DMS153 (cell line): Measurements from ENCODE around the gene PCDH9.

ENCODE experiments used
- DNase-seq: peaks from one replicate; lab custom pipeline; 2025; lab: John Stamatoyannopoulos, UW

Gene PCDH9

GRCh38 chr13:66528944-66529576 is 701.1 kb downstream of the PCDH9 start:
- no peak for DNase-seq

GRCh38 chr13:66528180-66528579 is 702.0 kb downstream of the PCDH9 start:
- DNase-seq, result no peak

GRCh38 chr13:66520511-66521355 is 709.4 kb downstream of the PCDH9 start:
- DNase-seq, result no peak

GRCh38 chr13:66519259-66519658 is 710.9 kb downstream of the PCDH9 start:
- no peak for DNase-seq

GRCh38 chr13:66518068-66518467 is 712.1 kb downstream of the PCDH9 start:
- no peak for DNase-seq

GRCh38 chr13:66513728-66514127 is 716.4 kb downstream of the PCDH9 start:
- DNase-seq, result no peak

GRCh38 chr13:66509175-66509574 is 721.0 kb downstream of the PCDH9 start:
- DNase-seq, result no peak

GRCh38 chr13:66508153-66508909 is 721.8 kb downstream of the PCDH9 start:
- no peak for DNase-seq

- DNase-seq, result no peak
Observed at GRCh38 chr13:66506979-66507378, 723.2 kb downstream of the PCDH9 start.

- DNase-seq, result no peak
Observed at GRCh38 chr13:66506051-66506777, 723.9 kb downstream of the PCDH9 start.

GRCh38 chr13:66503890-66504289 is 726.2 kb downstream of the PCDH9 start:
- no peak for DNase-seq

- no peak for DNase-seq
Observed at GRCh38 chr13:66501181-66501580, 729.0 kb downstream of the PCDH9 start.

- DNase-seq, result peak; percentile 48
Observed at GRCh38 chr13:66492479-66492878, 737.7 kb downstream of the PCDH9 start.

GRCh38 chr13:66491251-66491650 is 738.9 kb downstream of the PCDH9 start:
- DNase-seq, result no peak

GRCh38 chr13:66489586-66489985 is 740.5 kb downstream of the PCDH9 start:
- no peak for DNase-seq

- DNase-seq, result no peak
Observed at GRCh38 chr13:66489172-66489571, 741.0 kb downstream of the PCDH9 start.

- DNase-seq, result no peak
Observed at GRCh38 chr13:66483712-66484111, 746.4 kb downstream of the PCDH9 start.

GRCh38 chr13:66482836-66483235 is 747.3 kb downstream of the PCDH9 start:
- DNase-seq, result no peak

GRCh38 chr13:66477816-66478215 is 752.3 kb downstream of the PCDH9 start:
- no peak for DNase-seq

GRCh38 chr13:66475061-66475460 is 755.1 kb downstream of the PCDH9 start:
- no peak for DNase-seq

- DNase-seq, result no peak
Observed at GRCh38 chr13:66469745-66470144, 760.4 kb downstream of the PCDH9 start.

- no peak for DNase-seq
Observed at GRCh38 chr13:66468656-66469055, 761.5 kb downstream of the PCDH9 start.
